A673 (cell line): ENCODE data around the gene AHNAK2.
A peak's percentile ranks its signal among the peaks of the same experiment; 100 is the strongest.

Source experiments
- CTCF ChIP-seq: fragments of 300-800, 200-600 bp; sonication (generic); conservative IDR thresholded peaks from 2 replicates; pipeline ENCODE4 v1.5.1; 2017; ENCODE audit warnings: low read depth, mild to moderate bottlenecking, antibody characterized with exemption, low read length, moderate library complexity, mixed read lengths
- EZH2 ChIP-seq: fragments of 200-600 bp; sonication (generic); IDR thresholded peaks from 2 replicates; pipeline ENCODE4 v1.6.1; 2017; ENCODE audit warnings: borderline replicate concordance, low read depth, mild to moderate bottlenecking, mixed read lengths, antibody characterized with exemption, low read length; ENCODE audit not compliant: poor library complexity, severe bottlenecking

GRCh38 chr14:105021656-105022275, 43.6 kb upstream of the AHNAK2 start:
- no peak for TF ChIP-seq EZH2
- peak; percentile 28; the same call in 1 of the 2 replicates for TF ChIP-seq CTCF
